ENCODE results near the gene SLIT3. TPM values are rescaled to one million over a fixed set of nuclear protein-coding genes. Genes with fewer than 3 reads are reported as not detected.
A peak's percentile ranks its signal among the peaks of the same experiment; 100 is the strongest.

The SLIT3 gene
- total RNA-seq, 4 donors from 2014 or later: 46.3 to 89.0 (median 68.0) TPM

DNA sequence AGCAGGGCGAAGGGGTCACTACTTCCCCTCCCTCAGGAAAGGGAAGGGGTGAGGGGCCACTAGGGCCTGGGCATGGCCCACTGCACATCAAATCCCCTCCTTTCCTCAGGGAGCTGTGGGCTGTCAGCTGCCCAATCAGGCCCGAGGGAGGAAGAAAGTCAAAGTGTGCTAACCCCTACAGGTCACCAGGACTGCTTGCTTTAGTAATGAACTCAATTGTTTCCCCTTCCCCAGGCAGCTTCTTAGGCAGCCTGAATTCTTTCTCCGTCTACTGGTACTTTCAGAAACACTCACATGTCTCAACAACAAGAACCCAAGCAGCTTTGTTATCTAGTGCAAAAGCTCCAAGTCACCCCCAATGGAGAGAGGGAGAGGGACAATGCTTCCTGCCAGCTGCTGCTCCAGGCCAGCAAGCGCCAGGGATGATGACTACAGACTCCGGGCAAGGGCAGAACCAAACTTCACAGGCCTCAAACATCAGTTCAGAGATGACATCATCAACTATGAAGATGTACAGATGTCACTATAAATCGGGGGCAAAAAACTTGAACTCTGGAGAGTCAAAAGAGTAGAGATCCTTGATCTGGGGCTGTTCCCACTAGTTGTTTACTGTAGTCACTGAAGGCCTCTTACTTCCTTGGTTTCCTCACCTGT is 100.7 kb downstream of the SLIT3 start:
- no peak for ATAC-seq (ENCODE audit: low FRiP score)
- no peak for DNase-seq (ENCODE audit: low spot score)
- no peak for TF ChIP-seq CTCF (IDR thresholded peaks at IDR 0.05)

GRCh38 chr5:169197343-169197742 is 103.6 kb downstream of the SLIT3 start:
- DNase-seq (ENCODE audit: low spot score): no peak
- ATAC-seq (ENCODE audit: low FRiP score): no peak
- TF ChIP-seq CTCF (IDR thresholded peaks at IDR 0.05): no peak

DNA sequence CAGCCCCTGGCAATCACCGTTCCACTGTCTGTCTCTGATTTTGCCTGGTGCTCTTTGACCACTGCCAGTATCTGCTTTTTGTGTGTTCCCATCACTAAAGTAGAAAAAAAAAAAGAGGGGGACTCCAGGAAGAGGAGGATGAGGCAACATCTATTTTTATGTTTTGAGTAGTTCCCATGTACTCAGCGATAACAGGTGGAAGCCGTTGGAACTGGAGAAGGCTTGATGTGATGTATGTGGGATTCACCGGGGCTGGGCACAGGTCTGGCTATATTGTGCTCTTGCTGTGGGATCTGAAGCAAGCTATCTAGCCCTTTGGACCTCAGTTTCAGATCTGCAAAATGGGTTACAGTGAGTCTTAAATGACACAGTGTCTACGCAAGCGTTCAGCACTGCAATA is 104.9 kb downstream of the SLIT3 start:
- DNase-seq (ENCODE audit: low spot score): no peak
- no peak for TF ChIP-seq CTCF (IDR thresholded peaks at IDR 0.05)
- no peak for ATAC-seq (ENCODE audit: low FRiP score)

GRCh38 chr5:169195601-169196000 is 105.3 kb downstream of the SLIT3 start:
- DNase-seq (ENCODE audit: low spot score) (no peak), ATAC-seq (ENCODE audit: low FRiP score) (peak; percentile 48)
- no peak for TF ChIP-seq CTCF (IDR thresholded peaks at IDR 0.05)

DNA sequence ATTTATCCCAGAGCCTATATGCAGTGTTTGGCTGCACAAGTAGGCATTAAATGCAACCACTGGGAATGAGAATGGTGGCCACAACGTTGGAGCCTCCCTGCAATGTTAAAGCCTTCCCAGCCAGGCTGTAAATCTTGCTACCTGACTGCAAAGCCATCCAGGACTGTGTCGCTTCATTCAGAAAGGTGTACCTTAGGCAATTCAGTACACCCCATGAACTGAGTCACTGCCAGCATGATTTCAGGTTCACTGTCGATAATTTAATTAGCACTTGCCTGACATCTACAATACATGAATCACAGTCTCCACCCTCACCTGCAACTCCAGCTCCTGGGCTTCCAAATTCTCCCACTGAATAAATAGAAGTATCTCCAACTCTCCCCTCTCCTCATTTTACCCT is 108.4 kb downstream of the SLIT3 start:
- no peak for TF ChIP-seq CTCF (IDR thresholded peaks at IDR 0.05)
- DNase-seq (ENCODE audit: low spot score) (no peak), ATAC-seq (ENCODE audit: low FRiP score) (no peak)

DNA sequence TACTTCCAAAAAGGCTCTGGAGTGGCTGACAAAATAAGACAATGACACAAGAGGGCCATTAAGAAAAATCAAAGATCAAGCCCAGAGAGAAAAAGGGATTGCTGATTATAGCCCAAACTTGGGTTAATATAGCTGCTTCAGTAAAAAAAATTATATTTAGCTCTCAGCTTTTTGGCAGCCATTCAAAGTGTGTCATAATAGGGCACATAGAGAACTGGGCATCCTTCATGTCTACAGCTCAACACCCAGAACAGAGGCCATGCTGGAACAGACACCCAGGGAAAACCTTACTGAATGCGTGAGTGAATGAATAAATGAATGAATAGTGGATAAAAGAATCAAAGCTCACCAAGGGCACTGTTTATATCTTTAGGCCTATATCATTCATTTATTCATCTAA is 110.1 kb downstream of the SLIT3 start:
- no peak for DNase-seq (ENCODE audit: low spot score)
- no peak for TF ChIP-seq CTCF (IDR thresholded peaks at IDR 0.05)
- ATAC-seq (ENCODE audit: low FRiP score): no peak

DNA sequence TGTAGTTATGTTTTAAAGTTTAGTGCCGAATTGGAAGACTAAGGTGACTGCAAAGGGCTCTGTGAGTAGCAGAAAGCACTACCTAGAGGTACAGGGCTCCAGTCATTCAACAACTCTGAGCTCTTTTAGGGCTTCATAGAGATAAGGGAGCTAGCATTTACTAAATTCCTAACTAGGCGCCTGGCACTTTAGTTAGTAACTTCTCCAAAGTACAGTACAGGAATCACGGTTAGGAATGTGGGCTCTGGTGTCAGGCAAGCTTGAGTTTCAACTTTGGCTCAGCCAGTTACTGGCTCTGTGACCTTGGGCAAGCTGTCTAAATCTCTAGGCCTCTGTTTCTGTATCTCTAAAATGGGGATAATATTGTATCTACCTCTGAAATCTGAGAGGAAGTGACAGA is 115.3 kb downstream of the SLIT3 start:
- no peak for DNase-seq (ENCODE audit: low spot score)
- no peak for ATAC-seq (ENCODE audit: low FRiP score)
- no peak for TF ChIP-seq CTCF (IDR thresholded peaks at IDR 0.05)

Data from omental fat pad (tissue), 4 donors.